ENCODE results near the gene ABCC12. TPM values are rescaled to one million over a fixed set of nuclear protein-coding genes. Genes with fewer than 3 reads are reported as not detected.

The ABCC12 gene
- total and polyA plus RNA-seq, 2 of the 8 experiments (the other 6 are each of a cell fraction or from before 2014, with no cell fraction given): 0.05 TPM; not detected in 1

- Histone ChIP-seq H3K23me2 (ENCODE audit: low read depth, low read length) (no peaks in the 10 kb centered on the region), H4K5ac (ENCODE audit: insufficient read length, low read depth, low read length) (no peak overlapping the region)
Measured at GRCh38 chr16:48157302-48157701, 1.5 kb upstream of the ABCC12 start.

More at GRCh38 chr16:48157302-48157701, 1.5 kb upstream of the ABCC12 start:
- Histone ChIP-seq H3K4me1 (replicated peaks in 1 of 4; ENCODE audit: control insufficient read depth in 3 of 4, insufficient read depth in 4 of 4, low read length in 3 of 4) (no peaks in the 10 kb centered on the region), H4K20me1 (replicated peaks in 1 of 2; ENCODE audit: control insufficient read depth in 1 of 2, insufficient read depth in 2 of 2, low read length in 2 of 2) (no peaks in the 10 kb centered on the region), H3K9me3 (ENCODE audit: insufficient read depth in 2 of 2, low read depth in 1 of 2, low read length in 1 of 2) (no peaks in the 10 kb centered on the region), H2BK5ac (ENCODE audit: low read depth, low read length) (no peak overlapping the region), H3K79me2 (ENCODE audit: control insufficient read depth in 1 of 2, insufficient read depth in 2 of 2, low read length in 2 of 2) (no peaks in the 10 kb centered on the region), H3K36me3 (ENCODE audit: control insufficient read depth in 2 of 4, insufficient read depth in 4 of 4, low read length in 3 of 4) (no peaks in the 10 kb centered on the region), H2AK5ac (ENCODE audit: low read depth, low read length) (no peak overlapping the region), H2BK15ac (ENCODE audit: low read length) (no peak overlapping the region), H2AFZ (ENCODE audit: low read length) (no peak overlapping the region), H3K4me2 (ENCODE audit: insufficient read depth in 1 of 2, low read depth in 2 of 2, low read length in 2 of 2) (no peak overlapping the region), H3K27ac (ENCODE audit: low read depth, low read length) (no peak overlapping the region), H3K4me3 (ENCODE audit: extremely low read depth in 1 of 4, insufficient read depth in 2 of 4, low read depth in 3 of 4, low read length in 4 of 4) (no peak overlapping the region), H3K79me1 (ENCODE audit: low read depth, low read length) (no peaks in the 10 kb centered on the region), H2BK120ac (replicated peaks; ENCODE audit: low read depth, low read length) (no peak overlapping the region), H3K18ac (ENCODE audit: extremely low read depth, low read length) (no peak overlapping the region), H3K9ac (replicated peaks in 1 of 4; ENCODE audit: extremely low read depth in 1 of 4, low read depth in 3 of 4, low read length in 3 of 4) (no peak overlapping the region), H3K27me3 (replicated peaks in 1 of 4; ENCODE audit: control insufficient read depth in 3 of 4, extremely low read depth in 1 of 4, insufficient read depth in 3 of 4, low read length in 3 of 4) (peaks cover 0 to 4% (median 3%) of the 10 kb centered on the region in 4 experiments; a peak in 6 of 7 replicates), H3K4ac (replicated peaks; ENCODE audit: insufficient read length, low read depth, low read length) (no peak overlapping the region), H4K91ac (replicated peaks; ENCODE audit: insufficient read length, low read length) (no peak overlapping the region), H3K23ac (ENCODE audit: insufficient read length) (no peak overlapping the region), H3K56ac (replicated peaks; ENCODE audit: insufficient read length, low read depth, low read length) (no peak overlapping the region), H4K8ac (ENCODE audit: extremely low read depth, insufficient read depth, low read length) (no peak overlapping the region), H3K14ac (ENCODE audit: insufficient read length) (no peak overlapping the region), H2BK20ac (ENCODE audit: low read length) (no peak overlapping the region), H2BK12ac (ENCODE audit: low read depth, low read length) (no peak overlapping the region)
- CTCF ChIA-PET (ENCODE audit: partially characterized antibody): interaction anchor here (0.6 to 2.3 kb wide), 16 partner anchors 9 to 1209 kb away, joined by 3 to 16 read pairs (median 3); no protein-coding TSS in a partner anchor
- DNase-seq (ENCODE audit: low read depth in 1 of 2, low spot score in 2 of 2): no peak
- no peak for FAIRE-seq
- POLR2A ChIA-PET (ENCODE audit: partially characterized antibody): no interaction called here
- WGBS, 2 experiments (ENCODE audit: extremely low coverage in 1 of 2, insufficient coverage in 1 of 2, insufficient read length in 1 of 2, insufficient replicate concordance in 2 of 2, low coverage in 1 of 2, low lambda C conversion rate in 2 of 2, missing lambda C conversion rate in 1 of 2): 89% methylated on average over 9 of the region's 11 CpGs; no CpG with 5 or more reads in 1 of the 2 experiments
- TF ChIP-seq TCF12 (IDR thresholded peaks at IDR 0.05; ENCODE audit: low read depth, low read length): no peak
- TF ChIP-seq MAX (IDR thresholded peaks at IDR 0.05): no peak
- no peak for TF ChIP-seq GABPA (IDR thresholded peaks at IDR 0.05; ENCODE audit: borderline replicate concordance, insufficient read depth, low read length)
- TF ChIP-seq EP300 (IDR thresholded peaks at IDR 0.05; ENCODE audit: borderline replicate concordance in 1 of 2, low read depth in 2 of 2, low read length in 2 of 2): no peak
- no peak for TF ChIP-seq ATF2 (IDR thresholded peaks at IDR 0.05; ENCODE audit: low read length)
- no peak for TF ChIP-seq RAD21 (IDR thresholded peaks at IDR 0.05 in 1 of 2, conservative IDR thresholded peaks at IDR 0.05 in 1 of 2; ENCODE audit: low read depth in 2 of 2, low read length in 2 of 2)
- TF ChIP-seq CREB1 (IDR thresholded peaks at IDR 0.05): no peak
- no peak for TF ChIP-seq SP1 (IDR thresholded peaks at IDR 0.05; ENCODE audit: low read depth, low read length)
- TF ChIP-seq MAFK (IDR thresholded peaks at IDR 0.05; ENCODE audit: low read depth, low read length): no peak

All from H1 (cell line).